NCI-H2029 (cell line): ENCODE measurements around the gene PLXDC1.

Source experiments
- DNase-seq: peaks from one replicate; lab custom pipeline; 2025; lab: John Stamatoyannopoulos, UW

The PLXDC1 gene

DNA sequence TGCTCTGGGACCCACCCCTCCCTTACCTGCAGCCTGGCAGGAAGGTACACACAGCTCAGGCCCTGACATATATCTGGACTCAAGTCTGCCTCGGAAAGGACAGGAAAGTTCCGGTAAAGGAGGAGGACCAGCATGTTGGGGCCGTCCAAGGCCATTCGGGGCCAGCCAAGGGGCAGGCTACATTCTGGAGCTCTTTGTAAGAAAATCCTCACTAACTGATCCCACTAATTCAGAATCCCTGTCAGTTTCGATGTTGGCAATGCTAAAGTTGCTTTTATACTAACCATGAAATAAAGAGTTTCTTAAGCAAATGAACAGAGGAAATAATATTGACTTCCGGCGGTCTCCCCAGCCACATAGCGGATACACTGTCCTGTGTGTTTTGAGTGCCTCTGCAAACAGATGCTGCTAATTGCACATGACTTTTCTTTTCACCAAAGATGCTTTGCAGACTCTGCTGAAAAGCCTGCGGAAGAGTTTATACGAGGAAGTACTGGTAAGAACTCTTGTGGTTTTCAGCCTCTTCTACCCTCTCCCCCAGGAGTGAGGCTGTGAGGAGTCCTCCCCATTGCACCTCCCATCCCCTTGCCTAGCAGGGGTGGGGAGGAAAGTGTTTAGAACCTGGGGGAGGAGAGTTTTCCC is 54.8 kb downstream of the PLXDC1 start:
- no peak for DNase-seq

DNA sequence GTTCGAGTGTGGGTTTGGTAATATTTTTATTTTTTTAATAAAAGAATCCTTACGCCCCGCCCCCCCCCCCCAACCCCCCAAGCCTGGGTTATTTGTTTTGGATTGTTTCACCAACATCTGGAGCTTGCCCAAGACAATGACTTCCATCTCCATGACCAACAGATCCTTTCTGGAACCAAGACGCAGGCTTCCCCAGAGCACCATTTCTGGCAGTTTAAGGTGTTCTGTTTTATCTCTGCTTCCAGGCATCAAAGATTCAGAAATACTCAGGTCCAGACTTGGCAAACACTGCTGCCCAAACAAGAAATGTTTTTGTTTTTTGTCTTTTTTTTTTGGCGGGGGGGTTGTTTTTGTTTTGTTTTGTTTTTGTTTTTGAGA is 56.1 kb downstream of the PLXDC1 start:
- DNase-seq = no peak

DNA sequence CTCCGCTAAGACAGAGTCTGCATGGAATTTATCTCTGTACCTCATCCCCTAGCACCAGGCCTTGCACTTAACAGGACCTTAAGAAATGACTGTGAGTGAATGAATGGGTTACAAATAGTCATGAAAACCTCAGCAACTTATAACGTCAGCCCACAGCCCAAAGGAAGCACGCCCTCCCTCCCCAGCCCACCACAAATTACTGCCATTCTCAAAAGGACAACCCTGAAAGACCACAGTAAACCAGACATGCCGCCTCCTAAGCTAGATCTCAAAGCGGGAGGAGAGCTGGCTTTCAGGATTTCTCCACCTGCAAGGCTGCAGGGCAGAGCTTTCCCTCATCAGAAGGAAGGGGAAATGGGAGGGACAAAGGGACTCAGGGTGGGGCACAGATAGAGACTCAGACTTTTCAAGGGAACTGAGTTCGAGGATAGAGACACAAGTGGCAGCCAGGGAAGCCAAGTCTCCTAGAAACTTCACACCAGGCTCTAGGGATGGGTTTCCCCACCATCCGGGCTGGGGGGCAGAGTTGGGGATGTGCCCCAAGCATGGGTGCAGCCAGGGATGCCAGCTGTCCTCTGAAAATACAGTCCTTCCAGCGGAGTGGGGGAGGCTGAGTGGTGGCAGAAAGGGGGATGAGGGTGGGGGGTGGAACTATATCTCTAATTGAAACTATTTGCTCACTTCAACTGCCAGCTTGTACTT is 56.7 kb downstream of the PLXDC1 start:
- no peak for DNase-seq

DNA sequence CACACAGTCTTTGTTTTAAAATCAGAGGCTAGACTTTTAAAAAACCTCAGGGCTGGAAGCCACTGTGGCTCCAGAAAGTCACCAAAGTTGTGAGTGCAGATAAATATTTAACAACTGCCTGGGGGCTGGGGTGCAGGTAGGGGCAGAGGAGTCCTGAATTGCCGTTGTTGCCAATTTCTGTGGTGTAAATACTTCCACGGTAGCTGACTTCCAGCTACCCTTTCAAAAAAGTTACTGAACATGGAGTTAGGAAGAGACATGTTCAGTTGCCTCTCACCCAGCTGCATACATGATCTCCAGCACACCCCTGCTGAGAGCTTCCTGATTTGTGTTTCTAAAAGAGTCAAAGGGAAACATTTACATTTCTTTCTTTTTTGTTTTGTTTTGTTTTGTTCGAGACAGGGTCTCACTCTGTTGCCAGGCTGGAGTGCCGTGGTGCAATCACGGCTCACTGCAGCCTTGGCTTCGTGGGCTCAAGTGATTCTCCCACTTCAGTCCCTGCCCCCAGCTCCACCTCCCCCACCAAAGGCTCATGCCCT is 58.7 kb downstream of the PLXDC1 start:
- no peak for DNase-seq

DNA sequence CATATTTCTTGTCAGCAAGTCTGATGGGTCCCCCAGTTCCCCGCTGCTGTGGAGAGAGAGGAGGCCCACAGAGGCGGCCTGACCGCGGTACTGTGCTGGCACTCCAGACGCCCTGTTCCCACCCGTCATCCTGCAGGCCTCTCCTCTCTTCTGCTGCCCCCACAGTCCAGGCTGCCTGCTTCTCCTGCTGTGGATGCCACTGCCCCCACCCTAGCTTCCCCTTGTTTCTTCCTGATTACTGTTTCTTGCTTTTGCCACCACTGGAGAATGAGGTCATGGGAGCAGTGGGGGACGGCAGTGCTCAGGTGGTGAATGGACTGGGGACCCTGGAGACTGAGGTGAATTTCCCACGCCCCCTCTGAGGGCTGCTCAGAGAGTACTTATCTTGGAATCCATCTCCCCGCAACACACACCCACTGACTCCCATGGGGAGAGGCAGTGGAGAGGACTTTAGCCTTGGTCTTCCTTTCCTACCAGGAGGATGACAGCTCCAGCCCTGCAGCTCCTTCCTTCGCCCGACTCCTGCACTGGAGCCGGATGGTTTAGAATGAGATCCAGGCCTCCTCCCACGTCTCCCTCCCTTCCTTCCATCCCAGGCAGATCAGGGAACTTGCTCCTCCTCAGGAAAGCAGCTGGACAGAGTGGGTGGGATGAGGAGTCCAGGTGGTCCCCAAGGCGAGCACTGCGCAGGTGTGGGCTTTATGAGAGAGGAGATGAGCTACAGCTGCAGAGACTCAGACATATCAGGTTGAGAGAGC is 60.4 kb downstream of the PLXDC1 start:
- DNase-seq = no peak

- DNase-seq = no peak
Observed at GRCh38 chr17:39090400-39090799, 61.0 kb downstream of the PLXDC1 start.

- no peak for DNase-seq
Observed at GRCh38 chr17:39084558-39084957, 66.9 kb downstream of the PLXDC1 start.

- no peak for DNase-seq
Observed at GRCh38 chr17:39083270-39083669, 68.2 kb downstream of the PLXDC1 start.

GRCh38 chr17:39082482-39082881 is 69.0 kb downstream of the PLXDC1 start:
- no peak for DNase-seq

DNA sequence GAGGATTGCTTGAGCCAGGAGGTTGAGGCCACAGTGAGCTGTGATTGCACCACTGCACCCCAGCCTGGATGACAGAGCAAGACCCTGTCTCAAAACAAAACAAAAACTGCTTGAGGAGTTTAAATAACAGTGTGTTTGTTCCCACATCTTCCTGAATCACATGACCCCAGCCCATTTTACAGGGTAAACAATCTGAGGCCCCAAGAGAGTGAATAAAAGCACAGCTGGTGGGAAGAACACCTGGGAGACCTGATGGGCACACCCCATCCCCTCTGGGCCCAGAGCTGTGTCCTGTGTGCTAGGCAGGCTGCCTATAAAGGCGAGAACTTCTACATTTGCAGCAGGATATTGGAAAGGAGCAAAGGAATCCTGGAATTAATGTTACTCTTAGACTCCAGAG is 69.6 kb downstream of the PLXDC1 start:
- DNase-seq = no peak

- no peak for DNase-seq
Observed at GRCh38 chr17:39080421-39081078, 70.9 kb downstream of the PLXDC1 start.

DNA sequence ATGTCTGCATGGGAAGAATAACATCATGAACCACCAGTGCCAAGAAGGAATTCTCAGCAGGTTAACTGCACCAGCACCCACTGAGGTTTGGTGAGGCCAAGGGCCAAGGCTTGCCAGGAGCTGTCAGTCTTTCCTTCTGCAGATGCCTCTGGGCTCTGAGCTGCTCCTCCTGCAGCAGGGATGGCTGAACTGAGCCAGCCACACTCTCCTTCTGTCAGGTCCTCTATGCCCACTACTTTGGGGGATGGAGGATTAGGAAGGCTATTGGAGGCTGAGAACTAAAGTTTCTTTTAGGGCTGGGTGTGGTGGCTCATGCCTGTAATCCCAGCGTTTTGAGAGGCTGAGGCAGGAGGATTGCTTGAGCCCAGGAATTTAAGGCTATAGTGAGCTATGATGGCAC is 71.6 kb downstream of the PLXDC1 start:
- DNase-seq = no peak

DNA sequence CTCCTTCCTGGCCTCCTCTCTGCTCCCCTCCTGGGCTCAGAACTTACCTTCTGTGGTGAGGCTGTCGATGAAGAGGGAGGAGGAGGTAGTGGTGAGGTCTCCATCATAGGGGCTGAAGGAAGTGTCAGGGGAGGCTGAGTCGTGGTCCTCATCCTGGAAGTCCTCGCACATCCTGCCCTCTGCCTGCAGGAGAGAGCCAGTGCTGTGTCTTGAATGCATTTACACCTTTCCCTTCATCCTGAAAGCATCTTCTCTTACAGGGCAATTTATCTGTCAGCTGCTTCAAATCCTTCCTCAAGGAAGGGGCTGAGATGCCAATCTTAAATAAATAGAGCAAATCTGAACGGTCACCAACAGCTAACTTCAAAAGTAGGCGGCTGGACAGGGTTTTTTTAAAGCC is 73.6 kb downstream of the PLXDC1 start:
- DNase-seq = no peak

DNA sequence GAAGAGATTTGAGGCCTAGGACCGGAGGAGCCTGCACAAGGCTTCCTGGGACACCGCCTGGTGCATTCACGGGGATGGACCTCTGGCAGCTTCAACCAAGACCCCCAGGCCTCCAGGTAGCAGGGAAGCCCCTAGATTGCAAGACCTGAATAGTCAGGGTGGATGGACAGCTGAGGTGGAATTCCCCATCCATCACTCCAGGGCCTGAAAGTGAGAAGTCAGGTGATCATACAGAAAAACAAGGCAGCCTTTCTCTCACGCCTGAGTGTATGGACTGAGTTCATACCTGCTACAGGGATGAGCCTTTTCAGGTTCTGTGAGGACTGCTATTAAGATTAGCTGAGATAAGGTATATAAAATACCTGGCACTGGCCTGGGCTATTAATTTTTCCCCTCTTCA is 74.2 kb downstream of the PLXDC1 start:
- DNase-seq = no peak

GRCh38 chr17:39074676-39075075 is 76.8 kb downstream of the PLXDC1 start:
- DNase-seq = no peak

- DNase-seq = no peak
Observed at GRCh38 chr17:39073916-39074315, 77.5 kb downstream of the PLXDC1 start.

GRCh38 chr17:39073353-39073752 is 78.1 kb downstream of the PLXDC1 start:
- no peak for DNase-seq

GRCh38 chr17:39071573-39071972 is 79.9 kb downstream of the PLXDC1 start:
- DNase-seq = no peak

DNA sequence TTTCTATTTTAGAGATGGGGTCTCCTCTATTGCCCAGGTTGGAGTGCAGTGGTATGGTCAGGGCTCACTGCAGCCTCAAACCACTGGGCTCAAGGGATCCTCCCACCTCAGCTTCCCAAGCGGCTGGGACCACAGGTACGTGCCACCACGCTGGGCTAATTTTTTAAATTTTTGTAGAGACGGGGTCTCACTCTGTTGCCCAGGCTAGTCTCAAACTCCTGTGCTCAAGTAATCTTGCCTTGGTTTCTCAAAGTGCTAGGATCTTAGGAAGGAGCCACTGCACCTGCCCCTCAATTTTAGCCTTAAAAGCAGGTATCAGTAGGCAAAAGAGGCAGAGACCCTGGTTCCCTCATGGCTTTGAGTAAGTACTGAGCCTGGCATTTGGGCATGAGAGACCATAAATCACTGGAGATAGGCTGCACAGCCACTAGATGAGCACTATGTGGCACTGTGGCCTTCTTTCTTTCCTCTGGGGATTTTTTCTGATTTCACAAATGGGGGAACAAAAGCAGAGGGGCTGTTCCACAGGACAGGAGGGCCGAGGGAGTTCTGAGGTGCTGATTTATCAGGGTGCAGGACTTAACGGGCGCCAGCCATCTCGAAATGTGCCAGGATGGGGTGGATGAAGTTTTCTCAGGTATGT is 82.2 kb downstream of the PLXDC1 start:
- DNase-seq = peak; percentile 10

- no peak for DNase-seq
Observed at GRCh38 chr17:39064819-39065218, 86.6 kb downstream of the PLXDC1 start.

DNA sequence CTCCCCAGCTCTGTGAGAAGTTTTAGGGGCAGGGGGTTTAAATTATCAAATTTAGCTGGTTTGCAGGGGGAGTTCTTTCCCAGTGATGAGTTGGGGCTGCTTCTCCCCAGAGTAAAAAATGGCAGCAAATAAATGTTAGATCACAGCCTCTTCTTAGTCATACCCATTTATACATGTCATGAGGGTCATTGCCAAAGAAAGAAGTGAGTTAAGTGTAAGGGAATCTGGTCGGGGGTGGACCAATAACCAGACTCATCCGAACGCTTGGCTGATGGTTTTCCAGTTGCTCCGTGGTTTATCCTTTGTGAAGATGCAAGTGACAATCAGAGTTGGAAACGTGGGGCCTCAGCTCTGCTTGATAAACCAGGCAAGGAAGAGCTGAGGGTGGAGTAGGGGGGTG is 87.1 kb downstream of the PLXDC1 start:
- DNase-seq = no peak

GRCh38 chr17:39063681-39064069 is 87.8 kb downstream of the PLXDC1 start:
- DNase-seq = no peak
